IMR-90 (cell line): ENCODE measurements around the gene NT5DC3. TPM values are rescaled to one million over a fixed set of nuclear protein-coding genes. Genes with fewer than 3 reads are reported as not detected.

ENCODE experiments used
- ATAC-seq: fragments of 200-7000 bp; cut with Tn5 transposase; 2 replicates; pipeline ENCODE4 v1.9.1; 2020; ENCODE audit warnings: low read depth, mild to moderate bottlenecking, moderate library complexity
- BruUV-seq: library from RNA; stranded (reverse); fragments of 400-500 nt; replicated peaks from 2 replicates; lab custom pipeline; 2021; lab: Mats Ljungman, UMichigan
- CTCF ChIA-PET: fragments of 300-600 bp; formaldehyde crosslinking; extraction: SDS; loops from one replicate; lab custom pipeline; 2021; ENCODE audit warnings: antibody characterized with exemption; lab: Yijun Ruan, JAX
- POLR2A ChIA-PET: fragments of 300-600 bp; sonication (Branson Sonifier 250); formaldehyde crosslinking; loops from one replicate; lab custom pipeline; 2022; ENCODE audit warnings: antibody characterized with exemption; ENCODE audit not compliant: unreplicated experiment; lab: Charles Lee
- DNase-seq: peaks from one replicate; pipeline ENCODE4 v3.0.0; 2013
- H2AFZ ChIP-seq: replicated peaks from 2 replicates; pipeline ENCODE3; 2013; ENCODE audit warnings: low read length, mild to moderate bottlenecking; ENCODE audit not compliant: poor library complexity
- H2AK5ac ChIP-seq: 2 replicates; pipeline ENCODE4 v1.6.1; 2013; ENCODE audit warnings: low read depth, low read length, inconsistent platforms
- H2AK9ac ChIP-seq: replicated peaks from 2 replicates; pipeline ENCODE3; 2013; ENCODE audit warnings: mild to moderate bottlenecking, low read depth, low read length, moderate library complexity; ENCODE audit not compliant: poor library complexity
- H2BK120ac ChIP-seq: 2 replicates; pipeline ENCODE4 v1.6.1; 2013; ENCODE audit warnings: low read depth, low read length, inconsistent platforms
- H2BK15ac ChIP-seq: 3 replicates; pipeline ENCODE4 v1.6.1; 2013; ENCODE audit warnings: low read depth, low read length, inconsistent platforms
- H2BK20ac ChIP-seq: 2 replicates; pipeline ENCODE4 v1.6.1; 2013; ENCODE audit warnings: low read depth, mild to moderate bottlenecking, inconsistent platforms, low read length, moderate library complexity
- H2BK5ac ChIP-seq: 2 replicates; pipeline ENCODE4 v1.6.1; 2013; ENCODE audit warnings: mild to moderate bottlenecking, low read depth, low read length, inconsistent platforms; ENCODE audit not compliant: poor library complexity, severe bottlenecking
- H3K14ac ChIP-seq: replicated peaks from 2 replicates; pipeline ENCODE4 v1.6.1; 2013; ENCODE audit warnings: low read depth, low read length, inconsistent platforms
- H3K18ac ChIP-seq: 2 replicates; pipeline ENCODE4 v1.6.1; 2013; ENCODE audit warnings: low read depth, low read length, control low read depth
- H3K23ac ChIP-seq: 2 replicates; pipeline ENCODE4 v1.6.1; 2013; ENCODE audit warnings: low read depth, low read length, inconsistent platforms
- H3K27ac ChIP-seq: 2 replicates; pipeline ENCODE4 v1.5.1; 2013; ENCODE audit warnings: mild to moderate bottlenecking, control low read depth, low read length; ENCODE audit not compliant: insufficient read depth
- H3K27me3 ChIP-seq: 2 replicates; pipeline ENCODE4 v1.6.1; 2013; ENCODE audit warnings: low read length; ENCODE audit not compliant: control insufficient read depth, insufficient read depth
- H3K36me3 ChIP-seq: 2 replicates; pipeline ENCODE4 v1.6.1; 2013; ENCODE audit warnings: low read length, mixed read lengths; ENCODE audit not compliant: control insufficient read depth, insufficient read depth
- H3K4ac ChIP-seq: 2 replicates; pipeline ENCODE4 v1.6.1; 2013; ENCODE audit warnings: low read depth, low read length, inconsistent platforms
- H3K4me1 ChIP-seq: 2 replicates; pipeline ENCODE4 v1.6.1; 2013; ENCODE audit warnings: low read length, mixed read lengths; ENCODE audit not compliant: control insufficient read depth, insufficient read depth
- H3K4me2 ChIP-seq: 2 replicates; pipeline ENCODE4 v1.6.1; 2013; ENCODE audit warnings: low read depth, mild to moderate bottlenecking, control low read depth, low read length, moderate library complexity
- H3K4me3 ChIP-seq: 2 replicates; pipeline ENCODE4 v1.5.1; 2013; ENCODE audit warnings: low read depth, mild to moderate bottlenecking, control low read depth, low read length, moderate library complexity; ENCODE audit not compliant: insufficient read depth
- H3K56ac ChIP-seq: 2 replicates; pipeline ENCODE4 v1.6.1; 2013; ENCODE audit warnings: low read length, inconsistent platforms; ENCODE audit not compliant: insufficient read depth; ENCODE audit errors: extremely low read depth
- H3K79me1 ChIP-seq, 2 experiments: 2 replicates each; pipeline ENCODE4 v1.6.1; 2013; ENCODE audit warnings: low read length in 2 of 2, inconsistent platforms in 1 of 2, low read depth in 1 of 2
- H3K9ac ChIP-seq: 2 replicates; pipeline ENCODE4 v1.6.1; 2013; ENCODE audit warnings: low read depth, low read length, control low read depth
- H3K9me1 ChIP-seq: 2 replicates; pipeline ENCODE4 v1.6.1; 2013; ENCODE audit warnings: low read length, inconsistent platforms; ENCODE audit not compliant: insufficient read depth
- H3K9me3 ChIP-seq: 2 replicates; pipeline ENCODE4 v1.6.1; 2013; ENCODE audit warnings: low read length; ENCODE audit not compliant: control insufficient read depth, insufficient read depth
- H4K20me1 ChIP-seq: 2 replicates; pipeline ENCODE4 v1.6.1; 2013; ENCODE audit warnings: low read length, inconsistent platforms; ENCODE audit not compliant: insufficient read depth
- H4K5ac ChIP-seq: 2 replicates; pipeline ENCODE4 v1.6.1; 2013; ENCODE audit warnings: mild to moderate bottlenecking, low read depth, low read length, control low read depth
- H4K8ac ChIP-seq, 2 experiments: 2 replicates each; pipeline ENCODE4 v1.6.1; 2013; ENCODE audit warnings: low read depth in 2 of 2, low read length in 2 of 2, control low read depth in 1 of 2, inconsistent platforms in 1 of 2
- H4K91ac ChIP-seq: 2 replicates; pipeline ENCODE4 v1.6.1; 2013; ENCODE audit warnings: low read depth, low read length, inconsistent platforms; ENCODE audit not compliant: insufficient read depth
- BHLHE40 ChIP-seq: fragments of 150-350 bp; IDR thresholded peaks from 2 replicates; pipeline ENCODE4 v1.6.1; 2016; ENCODE audit warnings: mild to moderate bottlenecking, low read depth, low read length
- CEBPB ChIP-seq: IDR thresholded peaks from 2 replicates; pipeline ENCODE4 v1.6.1; 2012; ENCODE audit warnings: low read depth, low read length, improper control_type of control experiment
- CHD1 ChIP-seq: IDR thresholded peaks from 2 replicates; pipeline ENCODE4 v1.6.1; 2012; ENCODE audit warnings: low read depth, low read length, improper control_type of control experiment
- ELK1 ChIP-seq: fragments of 150-350 bp; IDR thresholded peaks from 2 replicates; pipeline ENCODE4 v1.6.1; 2016; ENCODE audit warnings: low read depth, mild to moderate bottlenecking, low read length, moderate library complexity, borderline replicate concordance
- FOS ChIP-seq: fragments of 150-350 bp; IDR thresholded peaks from 2 replicates; pipeline ENCODE4 v1.6.1; 2016; ENCODE audit warnings: low read depth, low read length
- MAFK ChIP-seq: IDR thresholded peaks from 2 replicates; pipeline ENCODE4 v1.6.1; 2012; ENCODE audit warnings: low read depth, low read length, improper control_type of control experiment
- MAZ ChIP-seq: IDR thresholded peaks from 2 replicates; pipeline ENCODE4 v1.6.1; 2012; ENCODE audit warnings: low read depth, mild to moderate bottlenecking, low read length, improper control_type of control experiment, moderate library complexity, borderline replicate concordance
- MXI1 ChIP-seq: IDR thresholded peaks from 2 replicates; pipeline ENCODE4 v1.6.1; 2012; ENCODE audit warnings: low read depth, mild to moderate bottlenecking, low read length, moderate library complexity, borderline replicate concordance
- NFE2L2 ChIP-seq: fragments of 150-350 bp; IDR thresholded peaks from 2 replicates; pipeline ENCODE4 v1.6.1; 2016; ENCODE audit warnings: low read depth, mild to moderate bottlenecking, low read length
- POLR2A ChIP-seq: IDR thresholded peaks from 2 replicates; pipeline ENCODE4 v1.6.1; 2012; ENCODE audit warnings: mild to moderate bottlenecking, low read depth, low read length
- RAD21 ChIP-seq: IDR thresholded peaks from 2 replicates; pipeline ENCODE4 v1.6.1; 2012; ENCODE audit warnings: low read length, improper control_type of control experiment
- RCOR1 ChIP-seq: IDR thresholded peaks from 2 replicates; pipeline ENCODE4 v1.6.1; 2012; ENCODE audit warnings: mild to moderate bottlenecking, low read length, improper control_type of control experiment; ENCODE audit not compliant: insufficient replicate concordance
- SMC3 ChIP-seq: fragments of 150-350 bp; IDR thresholded peaks from 2 replicates; pipeline ENCODE4 v1.6.1; 2016; ENCODE audit warnings: low read depth, mild to moderate bottlenecking, antibody characterized with exemption, low read length, moderate library complexity
- USF2 ChIP-seq: fragments of 150-350 bp; IDR thresholded peaks from 2 replicates; pipeline ENCODE4 v1.6.1; 2017; ENCODE audit warnings: mild to moderate bottlenecking, antibody characterized with exemption, low read length, low read depth
- WGBS, 2 experiments: methylation state at CpG; one replicate each; pipeline versions ENCODE4 v1.1.5 to v1.1.7; 2013; ENCODE audit warnings: missing lambda C conversion rate in 2 of 2; ENCODE audit not compliant: insufficient read length in 1 of 2; ENCODE audit errors: extremely low coverage in 2 of 2; 5-methylcytosine and 5-hydroxymethylcytosine counted together
- dilution Hi-C: fragments of 300-500 bp; cut with HindIII; formaldehyde crosslinking; loops from one replicate; pipeline ENCODE4 v1.14.3; 2018; ENCODE audit warnings: low sequenced_read_pairs; ENCODE audit not compliant: unreplicated experiment
- in situ Hi-C: fragments of 300-500 bp; cut with MboI; formaldehyde crosslinking; loops from 3 replicates; pipeline ENCODE4 v1.14.3; 2019; ENCODE audit warnings: low sequenced_read_pairs, inconsistent platforms, mixed read lengths
- intact Hi-C: fragments of 100-400 bp; cut with micrococcal nuclease; formaldehyde crosslinking; loops from 2 replicates; pipeline ENCODE4 v1.10.0; 2022
- polyA plus RNA-seq, 3 experiments: library from polyadenylated mRNA; depleted of rRNA; stranded (reverse); fragments of >200 nt; gene quantifications; 2 replicates each; pipeline ENCODE4 v1.2.3, GENCODE V29; 2012; ENCODE audit warnings: low replicate concordance in 1 of 3
- total RNA-seq: library from RNA; depleted of rRNA; stranded (reverse); fragments of >200 nt; gene quantifications from 2 replicates; pipeline ENCODE4 v1.2.3, GENCODE V29; 2012
- TF ChIP-seq, protein P1 (sequence below): conservative IDR thresholded peaks from 2 replicates; pipeline ENCODE4 v1.5.1; 2012; ENCODE audit warnings: mild to moderate bottlenecking, low read depth, low read length, improper control_type of control experiment

NT5DC3 gene
- total and polyA plus RNA-seq, 2 of the 4 experiments (the other 2 are of a cell fraction): 7.3 to 17.6 TPM

- no peak overlapping the region for H3K56ac ChIP-seq
- DNase-seq (no peak), ATAC-seq (peak; percentile 18; the same call in 1 of the 2 replicates)
- H3K36me3 ChIP-seq: peaks cover 7% of the 10 kb centered on the region
- peak overlapping the region; percentile 35 for H2AK9ac ChIP-seq
- no peaks in the 10 kb centered on the region for H3K27me3 ChIP-seq
- H3K23ac ChIP-seq: no peak overlapping the region
- no peaks in the 10 kb centered on the region for H4K20me1 ChIP-seq
- no peak overlapping the region for H2AFZ ChIP-seq
- dilution Hi-C loops (no loop called here), intact Hi-C loops (no loop called here), in situ Hi-C loops (loop anchor here (5.0 to 10.0 kb wide), 2 partner anchors 95 to 162 kb away; partner anchors contain the start of gene HSP90B1)
- no peaks in the 10 kb centered on the region for H3K9me3 ChIP-seq
- no peak overlapping the region for H3K4ac ChIP-seq
- CTCF ChIA-PET: interaction anchor here (1.0 to 2.7 kb wide), 4 partner anchors 20 to 98 kb away, joined by 3 to 24 read pairs (median 3); no protein-coding TSS in a partner anchor
- H3K9ac ChIP-seq: no peak overlapping the region
- H3K27ac ChIP-seq: no peak overlapping the region
- no peak overlapping the region for H3K18ac ChIP-seq
- 74% methylated on average over 4 of the region's 7 CpGs; no CpG with 5 or more reads in 1 of the 2 experiments for WGBS, 2 experiments
- H4K8ac ChIP-seq: no peak overlapping the region
- H2BK120ac ChIP-seq: no peak overlapping the region
- no peak overlapping the region for H2BK15ac ChIP-seq
- no TSS peak for BruUV-seq
- H3K9me1 ChIP-seq: peaks cover 7% of the 10 kb centered on the region; the same call in 1 of the 2 replicates
- no peak overlapping the region for H2BK20ac ChIP-seq
- H4K5ac ChIP-seq: no peak overlapping the region
- no peak overlapping the region for H2BK5ac ChIP-seq
- no peak overlapping the region for H2AK5ac ChIP-seq
- H3K79me1 ChIP-seq: peaks cover 0 to 5% of the 10 kb centered on the region in 2 experiments; a peak in 2 of 4 replicates
- POLR2A ChIA-PET: no interaction called here
- H3K4me3 ChIP-seq: no peak overlapping the region
- no peaks in the 10 kb centered on the region; the same call in 1 of the 2 replicates for H3K4me1 ChIP-seq
- no peak overlapping the region for H3K14ac ChIP-seq
- H3K4me2 ChIP-seq: no peak overlapping the region
- no peak overlapping the region for H4K91ac ChIP-seq
- no peak for TF ChIP-seq FOS
- TF ChIP-seq MAFK: no peak
- no peak for TF ChIP-seq POLR2A
- TF ChIP-seq, protein P1, sequence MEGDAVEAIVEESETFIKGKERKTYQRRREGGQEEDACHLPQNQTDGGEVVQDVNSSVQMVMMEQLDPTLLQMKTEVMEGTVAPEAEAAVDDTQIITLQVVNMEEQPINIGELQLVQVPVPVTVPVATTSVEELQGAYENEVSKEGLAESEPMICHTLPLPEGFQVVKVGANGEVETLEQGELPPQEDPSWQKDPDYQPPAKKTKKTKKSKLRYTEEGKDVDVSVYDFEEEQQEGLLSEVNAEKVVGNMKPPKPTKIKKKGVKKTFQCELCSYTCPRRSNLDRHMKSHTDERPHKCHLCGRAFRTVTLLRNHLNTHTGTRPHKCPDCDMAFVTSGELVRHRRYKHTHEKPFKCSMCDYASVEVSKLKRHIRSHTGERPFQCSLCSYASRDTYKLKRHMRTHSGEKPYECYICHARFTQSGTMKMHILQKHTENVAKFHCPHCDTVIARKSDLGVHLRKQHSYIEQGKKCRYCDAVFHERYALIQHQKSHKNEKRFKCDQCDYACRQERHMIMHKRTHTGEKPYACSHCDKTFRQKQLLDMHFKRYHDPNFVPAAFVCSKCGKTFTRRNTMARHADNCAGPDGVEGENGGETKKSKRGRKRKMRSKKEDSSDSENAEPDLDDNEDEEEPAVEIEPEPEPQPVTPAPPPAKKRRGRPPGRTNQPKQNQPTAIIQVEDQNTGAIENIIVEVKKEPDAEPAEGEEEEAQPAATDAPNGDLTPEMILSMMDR: no peak
- no peak for TF ChIP-seq RCOR1
- TF ChIP-seq USF2: no peak
- TF ChIP-seq BHLHE40: no peak
- TF ChIP-seq RAD21: no peak
- no peak for TF ChIP-seq MXI1
- TF ChIP-seq ELK1: no peak
- TF ChIP-seq NFE2L2: no peak
- TF ChIP-seq CHD1: no peak
- TF ChIP-seq CEBPB: no peak
- TF ChIP-seq MAZ: no peak
- TF ChIP-seq SMC3: no peak
These were observed 68.5 kb downstream of the NT5DC3 start for GRCh38 chr12:103772367-103773108.
